HepG2 (cell line): ENCODE results near the gene RAE1. TPM values are rescaled to one million over a fixed set of nuclear protein-coding genes. Genes with fewer than 3 reads are reported as not detected.

Experiments
- HOXA9 ChIP-seq: sonication (generic); formaldehyde crosslinking; IDR thresholded peaks from 2 replicates; pipeline ENCODE4 v1.8.1; 2022; ENCODE audit warnings: missing genetic modification reagents, mild to moderate bottlenecking, moderate library complexity, borderline replicate concordance
- MATR3 ChIP-seq: sonication (generic); formaldehyde crosslinking; IDR thresholded peaks from 2 replicates; pipeline ENCODE4 v1.4.0; 2020; ENCODE audit warnings: missing genetic modification reagents
- MTF1 ChIP-seq: sonication (generic); formaldehyde crosslinking; IDR thresholded peaks from 2 replicates; pipeline ENCODE4 v1.5.0; 2020; ENCODE audit warnings: missing genetic modification reagents
- NAIF1 ChIP-seq: sonication (generic); formaldehyde crosslinking; IDR thresholded peaks from 2 replicates; pipeline ENCODE4 v1.5.0; 2020; ENCODE audit warnings: mild to moderate bottlenecking, missing genetic modification reagents, borderline replicate concordance
- NFATC3 ChIP-seq: sonication (generic); formaldehyde crosslinking; IDR thresholded peaks from 2 replicates; pipeline ENCODE4 v1.5.1; 2020; ENCODE audit warnings: mild to moderate bottlenecking, missing genetic modification reagents
- NFKB2 ChIP-seq: sonication (generic); formaldehyde crosslinking; IDR thresholded peaks from 2 replicates; pipeline ENCODE4 v1.4.0; 2020; ENCODE audit warnings: missing genetic modification reagents, borderline replicate concordance
- TOE1 ChIP-seq: sonication (generic); formaldehyde crosslinking; IDR thresholded peaks from 2 replicates; pipeline ENCODE4 v1.4.0; 2020; ENCODE audit warnings: mild to moderate bottlenecking, missing genetic modification reagents
- ZBTB3 ChIP-seq: sonication (generic); formaldehyde crosslinking; IDR thresholded peaks from 2 replicates; pipeline ENCODE4 v1.4.0; 2020; ENCODE audit warnings: low read depth, mild to moderate bottlenecking, moderate library complexity, missing genetic modification reagents, borderline replicate concordance
- ZBTB8A ChIP-seq: sonication (generic); formaldehyde crosslinking; IDR thresholded peaks from 2 replicates; pipeline ENCODE4 v1.4.0; 2020; ENCODE audit warnings: mild to moderate bottlenecking, low read depth, missing genetic modification reagents, borderline replicate concordance
- ZFAT ChIP-seq: sonication (generic); formaldehyde crosslinking; conservative IDR thresholded peaks from 2 replicates; pipeline ENCODE4 v1.8.1; 2023; ENCODE audit warnings: missing genetic modification reagents, inconsistent platforms
- ZFP36 ChIP-seq: fragments of 150-350 bp; IDR thresholded peaks from 2 replicates; pipeline ENCODE4 v1.6.1; 2018; ENCODE audit warnings: borderline replicate concordance, low read length, low read depth; ENCODE audit not compliant: partially characterized antibody
- ZNF124 ChIP-seq: sonication (generic); formaldehyde crosslinking; IDR thresholded peaks from 2 replicates; pipeline ENCODE4 v1.4.0; 2020; ENCODE audit warnings: missing genetic modification reagents
- ZNF18 ChIP-seq: sonication (generic); formaldehyde crosslinking; IDR thresholded peaks from 2 replicates; pipeline ENCODE4 v1.8.0; 2022; ENCODE audit warnings: mild to moderate bottlenecking, missing genetic modification reagents; ENCODE audit not compliant: insufficient replicate concordance
- ZNF331 ChIP-seq: sonication (generic); formaldehyde crosslinking; IDR thresholded peaks from 2 replicates; pipeline ENCODE4 v1.4.0; 2020; ENCODE audit warnings: missing genetic modification reagents
- ZNF672 ChIP-seq: sonication (generic); formaldehyde crosslinking; IDR thresholded peaks from 2 replicates; pipeline ENCODE4 v1.8.1; 2022; ENCODE audit warnings: missing genetic modification reagents
- ZNF768 ChIP-seq: sonication (generic); formaldehyde crosslinking; IDR thresholded peaks from 2 replicates; pipeline ENCODE4 v1.4.0; 2020; ENCODE audit warnings: missing genetic modification reagents
- ZSCAN30 ChIP-seq: sonication (generic); formaldehyde crosslinking; IDR thresholded peaks from 2 replicates; pipeline ENCODE4 v1.5.0; 2020; ENCODE audit warnings: mild to moderate bottlenecking, missing genetic modification reagents
- polyA plus RNA-seq, 8 experiments: library from polyadenylated mRNA; depleted of rRNA in 3 of 8; stranded (reverse) in 7 of 8; unstranded in 1 of 8; fragments of >200 nt; fragmentation: Illumina TruSeq in 4 of 8; extraction: Trizol in 4 of 8; gene quantifications; 2 replicates each; pipeline versions ENCODE4 v1.2.1 to v1.2.3, GENCODE V29; 2011 to 2016; ENCODE audit warnings: low read depth in 4 of 8, missing spikeins in 1 of 8, mixed read lengths in 1 of 8; ENCODE audit not compliant: insufficient read depth in 1 of 8
- total RNA-seq, 5 experiments: library from RNA; depleted of rRNA; stranded (reverse); fragments of >200 nt; fragmentation: Illumina TruSeq; extraction: Trizol; gene quantifications; 2 replicates each; pipeline ENCODE4 v1.2.3, GENCODE V29; 2016; ENCODE audit warnings: low read depth in 1 of 5
- TF ChIP-seq, protein P1 (sequence below): sonication (generic); formaldehyde crosslinking; IDR thresholded peaks from 2 replicates; pipeline ENCODE4 v1.4.0; 2020; ENCODE audit warnings: missing genetic modification reagents

Gene RAE1
- total and polyA plus RNA-seq, 2 of the 13 experiments (the other 11 are each of a cell fraction or from before 2014, with no cell fraction given) = 36.1 to 72.9 TPM

DNA sequence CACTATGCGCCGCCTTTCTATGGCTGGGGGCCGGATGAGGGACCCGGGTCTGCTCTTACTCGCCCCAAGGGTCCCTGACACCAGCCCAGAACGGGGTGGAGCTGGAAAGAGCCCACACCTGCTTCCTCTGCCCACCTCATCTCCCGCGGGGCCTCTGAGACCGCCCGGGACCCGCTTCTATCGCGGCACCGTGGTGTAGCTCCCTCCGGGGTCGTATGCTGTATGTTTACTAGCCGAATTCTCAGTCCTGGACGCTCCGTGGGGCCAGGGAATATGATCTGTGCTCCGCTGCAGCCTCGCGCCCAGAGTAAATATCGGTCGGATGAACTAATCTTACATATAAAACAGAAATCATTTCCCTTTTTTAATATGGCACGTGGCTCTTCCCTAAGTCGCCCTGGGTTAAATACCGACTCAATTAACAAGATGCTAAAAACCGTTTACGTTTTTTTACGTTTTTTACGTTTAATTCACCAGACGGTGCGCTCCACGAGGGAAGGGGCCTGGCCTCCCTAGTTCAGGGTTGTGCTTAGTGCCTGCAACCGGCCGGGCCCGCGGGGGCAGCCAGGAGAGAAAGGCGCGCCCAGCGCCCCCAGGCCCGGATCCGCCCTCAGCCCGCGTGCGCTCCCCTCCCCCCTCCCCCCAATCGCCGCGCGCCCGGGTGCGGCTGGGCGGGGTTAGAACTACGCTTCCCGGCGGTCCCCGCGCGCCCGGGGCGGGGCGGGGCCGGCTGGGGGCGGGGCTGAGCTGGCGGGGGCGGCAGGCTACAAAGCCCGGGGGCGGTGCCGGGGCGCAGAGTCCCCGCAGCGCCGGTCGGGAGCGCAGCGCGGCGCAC, 39.8 kb downstream of the RAE1 start, which contains the start of gene RBM38 (continued):
- TF ChIP-seq ZNF768 (no peak; the same call in 1 of the 2 replicates), MTF1 (CRISPR knock-in tag) (no peak), ZNF18 (CRISPR knock-in tag) (no peak), ZFP36 (no peak), ZSCAN30 (CRISPR knock-in tag) (no peak), HOXA9 (CRISPR knock-in tag) (no peak), ZBTB8A (CRISPR knock-in tag) (no peak), ZNF331 (CRISPR knock-in tag) (no peak), NAIF1 (CRISPR knock-in tag) (no peak), ZBTB3 (no peak), NFKB2 (peak; percentile 68; the same call in 1 of the 2 replicates), TOE1 (CRISPR knock-in tag) (no peak), ZNF672 (CRISPR knock-in tag) (no peak), ZFAT (CRISPR knock-in tag) (no peak), MATR3 (no peak), ZNF124 (CRISPR knock-in tag) (no peak), NFATC3 (CRISPR knock-in tag) (0 out of 2 replicates have a peak, but pooled peaks have one; percentile 30)
- TF ChIP-seq, protein P1, sequence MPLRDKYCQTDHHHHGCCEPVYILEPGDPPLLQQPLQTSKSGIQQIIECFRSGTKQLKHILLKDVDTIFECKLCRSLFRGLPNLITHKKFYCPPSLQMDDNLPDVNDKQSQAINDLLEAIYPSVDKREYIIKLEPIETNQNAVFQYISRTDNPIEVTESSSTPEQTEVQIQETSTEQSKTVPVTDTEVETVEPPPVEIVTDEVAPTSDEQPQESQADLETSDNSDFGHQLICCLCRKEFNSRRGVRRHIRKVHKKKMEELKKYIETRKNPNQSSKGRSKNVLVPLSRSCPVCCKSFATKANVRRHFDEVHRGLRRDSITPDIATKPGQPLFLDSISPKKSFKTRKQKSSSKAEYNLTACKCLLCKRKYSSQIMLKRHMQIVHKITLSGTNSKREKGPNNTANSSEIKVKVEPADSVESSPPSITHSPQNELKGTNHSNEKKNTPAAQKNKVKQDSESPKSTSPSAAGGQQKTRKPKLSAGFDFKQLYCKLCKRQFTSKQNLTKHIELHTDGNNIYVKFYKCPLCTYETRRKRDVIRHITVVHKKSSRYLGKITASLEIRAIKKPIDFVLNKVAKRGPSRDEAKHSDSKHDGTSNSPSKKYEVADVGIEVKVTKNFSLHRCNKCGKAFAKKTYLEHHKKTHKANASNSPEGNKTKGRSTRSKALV = 0 out of 2 replicates have a peak, but pooled peaks have one; percentile 44
